ENCODE data around the gene TMPRSS9. TPM values are rescaled to one million over a fixed set of nuclear protein-coding genes. Genes with fewer than 3 reads are reported as not detected.

TMPRSS9 gene
- total and polyA plus RNA-seq, 2 of the 13 experiments (the other 11 are each of a cell fraction or from before 2014, with no cell fraction given) = 2.5 to 5.2 TPM

DNA sequence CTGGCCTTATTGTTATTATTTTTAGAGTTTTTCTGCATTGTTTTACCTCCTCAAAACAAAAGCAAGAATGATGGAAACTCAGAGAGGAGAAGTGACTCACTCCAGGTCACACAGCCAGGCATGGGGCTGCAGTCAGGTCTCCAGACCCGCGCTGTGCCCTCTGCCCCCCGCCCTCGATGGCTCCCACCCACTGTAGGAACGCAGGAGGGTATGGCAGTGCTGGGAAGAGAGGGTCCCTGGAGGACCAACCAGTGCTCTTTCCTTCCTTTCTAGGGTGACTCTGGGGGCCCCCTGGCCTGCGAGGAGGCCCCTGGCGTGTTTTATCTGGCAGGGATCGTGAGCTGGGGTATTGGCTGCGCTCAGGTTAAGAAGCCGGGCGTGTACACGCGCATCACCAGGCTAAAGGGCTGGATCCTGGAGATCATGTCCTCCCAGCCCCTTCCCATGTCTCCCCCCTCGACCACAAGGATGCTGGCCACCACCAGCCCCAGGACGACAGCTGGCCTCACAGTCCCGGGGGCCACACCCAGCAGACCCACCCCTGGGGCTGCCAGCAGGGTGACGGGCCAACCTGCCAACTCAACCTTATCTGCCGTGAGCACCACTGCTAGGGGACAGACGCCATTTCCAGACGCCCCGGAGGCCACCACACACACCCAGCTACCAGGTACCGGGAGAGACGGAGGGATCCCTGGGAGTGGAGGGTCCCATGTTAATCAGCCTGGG is 61.7 kb downstream of the TMPRSS9 start:
- Histone ChIP-seq H3K79me2 (ENCODE audit: insufficient read depth, low read length) (peaks cover 18% of the 10 kb centered on the region), H2AFZ (ENCODE audit: low read length) (no peak overlapping the region), H4K20me1 (ENCODE audit: insufficient read depth, low read length) (peaks cover 7% of the 10 kb centered on the region; the same call in 1 of the 2 replicates), H3K4me1 (ENCODE audit: insufficient read depth, low read length) (peaks cover 24% of the 10 kb centered on the region), H3K4me2 (ENCODE audit: low read depth, low read length) (no peak overlapping the region), H3K9me3 (ENCODE audit: low read length) (no peaks in the 10 kb centered on the region), H3K9ac (ENCODE audit: insufficient read depth, low read depth, low read length) (no peak overlapping the region), H3K36me3 (replicated peaks in 1 of 2; ENCODE audit: control insufficient read depth in 1 of 2, insufficient read depth in 2 of 2, low read length in 2 of 2) (peaks cover 5 to 19% of the 10 kb centered on the region in 2 experiments; a peak in 4 of 5 replicates), H3K27ac (ENCODE audit: extremely low read length, insufficient read depth, low read length) (no peak overlapping the region), H3K4me3 (replicated peaks in 1 of 3; ENCODE audit: insufficient read depth in 1 of 3, low read depth in 2 of 3, low read length in 3 of 3) (no peak overlapping the region), H3K27me3 (ENCODE audit: control insufficient read depth in 1 of 2, insufficient read depth in 2 of 2, low read length in 2 of 2) (no peaks in the 10 kb centered on the region)
- no peak for ATAC-seq
- DNase-seq (ENCODE audit: low spot score) = no peak
- CTCF ChIA-PET (ENCODE audit: low intra/inter-chr PET ratio, low total read pairs) = no interaction called here
- 98% methylated on average over 12 of the region's 23 CpGs for whole genome bisulfite sequencing (ENCODE audit: low lambda C conversion rate)
- no TSS peak for BruUV-seq (replicated peaks)
- POLR2A ChIA-PET = interaction anchor here (1.5 to 1.6 kb wide), 3 partner anchors 26 to 55 kb away, joined by 5 to 6 read pairs (median 6); partner anchors contain the start of gene LMNB2
- intact Hi-C loops (cut with micrococcal nuclease; ENCODE audit: unreplicated experiment) = no loop called here
- no peak for FAIRE-seq
- in situ Hi-C loops (cut with HindIII; ENCODE audit: extremely low pct_ligation_motif_present, low pct_unique_long_range_greater_than_20kb) = no loop called here
- TF ChIP-seq, protein P1, sequence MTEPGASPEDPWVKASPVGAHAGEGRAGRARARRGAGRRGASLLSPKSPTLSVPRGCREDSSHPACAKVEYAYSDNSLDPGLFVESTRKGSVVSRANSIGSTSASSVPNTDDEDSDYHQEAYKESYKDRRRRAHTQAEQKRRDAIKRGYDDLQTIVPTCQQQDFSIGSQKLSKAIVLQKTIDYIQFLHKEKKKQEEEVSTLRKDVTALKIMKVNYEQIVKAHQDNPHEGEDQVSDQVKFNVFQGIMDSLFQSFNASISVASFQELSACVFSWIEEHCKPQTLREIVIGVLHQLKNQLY (CRISPR knock-in tag; IDR thresholded peaks at IDR 0.05) = no peak
- TF ChIP-seq PHF20 (CRISPR knock-in tag; IDR thresholded peaks at IDR 0.05) (no peak), ZNF605 (CRISPR knock-in tag; IDR thresholded peaks at IDR 0.05) (no peak), POLR2A (IDR thresholded peaks at IDR 0.05; ENCODE audit: insufficient read depth in 1 of 2, low read depth in 2 of 2, low read length in 2 of 2) (0 out of 4 replicates have a peak, but pooled peaks of 1 of the 2 experiments have one; percentile 18), POLR2AphosphoS2 (IDR thresholded peaks at IDR 0.05; ENCODE audit: low read depth, low read length) (peak; percentile 83; the same call in 1 of the 2 replicates), RAD51 (IDR thresholded peaks at IDR 0.05; ENCODE audit: borderline replicate concordance) (no peak), AGO2 (optimal IDR thresholded peaks at IDR 0.05; ENCODE audit: low read depth, low read length) (peak; percentile 98), SIN3A (IDR thresholded peaks at IDR 0.05; ENCODE audit: borderline replicate concordance, low read depth, low read length) (no peak)
- TF ChIP-seq, protein P2, sequence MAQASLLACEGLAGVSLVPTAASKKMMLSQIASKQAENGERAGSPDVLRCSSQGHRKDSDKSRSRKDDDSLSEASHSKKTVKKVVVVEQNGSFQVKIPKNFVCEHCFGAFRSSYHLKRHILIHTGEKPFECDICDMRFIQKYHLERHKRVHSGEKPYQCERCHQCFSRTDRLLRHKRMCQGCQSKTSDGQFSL (CRISPR knock-in tag; IDR thresholded peaks at IDR 0.05) = no peak
- TF ChIP-seq, protein P3, sequence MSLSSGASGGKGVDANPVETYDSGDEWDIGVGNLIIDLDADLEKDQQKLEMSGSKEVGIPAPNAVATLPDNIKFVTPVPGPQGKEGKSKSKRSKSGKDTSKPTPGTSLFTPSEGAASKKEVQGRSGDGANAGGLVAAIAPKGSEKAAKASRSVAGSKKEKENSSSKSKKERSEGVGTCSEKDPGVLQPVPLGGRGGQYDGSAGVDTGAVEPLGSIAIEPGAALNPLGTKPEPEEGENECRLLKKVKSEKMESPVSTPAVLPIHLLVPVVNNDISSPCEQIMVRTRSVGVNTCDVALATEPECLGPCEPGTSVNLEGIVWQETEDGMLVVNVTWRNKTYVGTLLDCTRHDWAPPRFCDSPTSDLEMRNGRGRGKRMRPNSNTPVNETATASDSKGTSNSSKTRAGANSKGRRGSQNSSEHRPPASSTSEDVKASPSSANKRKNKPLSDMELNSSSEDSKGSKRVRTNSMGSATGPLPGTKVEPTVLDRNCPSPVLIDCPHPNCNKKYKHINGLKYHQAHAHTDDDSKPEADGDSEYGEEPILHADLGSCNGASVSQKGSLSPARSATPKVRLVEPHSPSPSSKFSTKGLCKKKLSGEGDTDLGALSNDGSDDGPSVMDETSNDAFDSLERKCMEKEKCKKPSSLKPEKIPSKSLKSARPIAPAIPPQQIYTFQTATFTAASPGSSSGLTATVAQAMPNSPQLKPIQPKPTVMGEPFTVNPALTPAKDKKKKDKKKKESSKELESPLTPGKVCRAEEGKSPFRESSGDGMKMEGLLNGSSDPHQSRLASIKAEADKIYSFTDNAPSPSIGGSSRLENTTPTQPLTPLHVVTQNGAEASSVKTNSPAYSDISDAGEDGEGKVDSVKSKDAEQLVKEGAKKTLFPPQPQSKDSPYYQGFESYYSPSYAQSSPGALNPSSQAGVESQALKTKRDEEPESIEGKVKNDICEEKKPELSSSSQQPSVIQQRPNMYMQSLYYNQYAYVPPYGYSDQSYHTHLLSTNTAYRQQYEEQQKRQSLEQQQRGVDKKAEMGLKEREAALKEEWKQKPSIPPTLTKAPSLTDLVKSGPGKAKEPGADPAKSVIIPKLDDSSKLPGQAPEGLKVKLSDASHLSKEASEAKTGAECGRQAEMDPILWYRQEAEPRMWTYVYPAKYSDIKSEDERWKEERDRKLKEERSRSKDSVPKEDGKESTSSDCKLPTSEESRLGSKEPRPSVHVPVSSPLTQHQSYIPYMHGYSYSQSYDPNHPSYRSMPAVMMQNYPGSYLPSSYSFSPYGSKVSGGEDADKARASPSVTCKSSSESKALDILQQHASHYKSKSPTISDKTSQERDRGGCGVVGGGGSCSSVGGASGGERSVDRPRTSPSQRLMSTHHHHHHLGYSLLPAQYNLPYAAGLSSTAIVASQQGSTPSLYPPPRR (CRISPR knock-in tag; IDR thresholded peaks at IDR 0.05; ENCODE audit: borderline replicate concordance) = no peak
- TF ChIP-seq, protein P4, sequence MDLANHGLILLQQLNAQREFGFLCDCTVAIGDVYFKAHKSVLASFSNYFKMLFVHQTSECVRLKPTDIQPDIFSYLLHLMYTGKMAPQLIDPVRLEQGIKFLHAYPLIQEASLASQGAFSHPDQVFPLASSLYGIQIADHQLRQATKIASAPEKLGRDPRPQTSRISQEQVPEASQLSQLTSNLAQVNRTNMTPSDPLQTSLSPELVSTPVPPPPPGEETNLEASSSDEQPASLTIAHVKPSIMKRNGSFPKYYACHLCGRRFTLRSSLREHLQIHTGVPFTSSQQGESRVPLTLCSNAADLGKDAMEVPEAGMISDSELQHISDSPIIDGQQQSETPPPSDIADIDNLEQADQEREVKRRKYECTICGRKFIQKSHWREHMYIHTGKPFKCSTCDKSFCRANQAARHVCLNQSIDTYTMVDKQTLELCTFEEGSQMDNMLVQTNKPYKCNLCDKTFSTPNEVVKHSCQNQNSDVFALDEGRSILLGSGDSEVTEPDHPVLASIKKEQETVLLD (CRISPR knock-in tag; IDR thresholded peaks at IDR 0.05; ENCODE audit: low read depth) = no peak
- TF ChIP-seq, protein P5, sequence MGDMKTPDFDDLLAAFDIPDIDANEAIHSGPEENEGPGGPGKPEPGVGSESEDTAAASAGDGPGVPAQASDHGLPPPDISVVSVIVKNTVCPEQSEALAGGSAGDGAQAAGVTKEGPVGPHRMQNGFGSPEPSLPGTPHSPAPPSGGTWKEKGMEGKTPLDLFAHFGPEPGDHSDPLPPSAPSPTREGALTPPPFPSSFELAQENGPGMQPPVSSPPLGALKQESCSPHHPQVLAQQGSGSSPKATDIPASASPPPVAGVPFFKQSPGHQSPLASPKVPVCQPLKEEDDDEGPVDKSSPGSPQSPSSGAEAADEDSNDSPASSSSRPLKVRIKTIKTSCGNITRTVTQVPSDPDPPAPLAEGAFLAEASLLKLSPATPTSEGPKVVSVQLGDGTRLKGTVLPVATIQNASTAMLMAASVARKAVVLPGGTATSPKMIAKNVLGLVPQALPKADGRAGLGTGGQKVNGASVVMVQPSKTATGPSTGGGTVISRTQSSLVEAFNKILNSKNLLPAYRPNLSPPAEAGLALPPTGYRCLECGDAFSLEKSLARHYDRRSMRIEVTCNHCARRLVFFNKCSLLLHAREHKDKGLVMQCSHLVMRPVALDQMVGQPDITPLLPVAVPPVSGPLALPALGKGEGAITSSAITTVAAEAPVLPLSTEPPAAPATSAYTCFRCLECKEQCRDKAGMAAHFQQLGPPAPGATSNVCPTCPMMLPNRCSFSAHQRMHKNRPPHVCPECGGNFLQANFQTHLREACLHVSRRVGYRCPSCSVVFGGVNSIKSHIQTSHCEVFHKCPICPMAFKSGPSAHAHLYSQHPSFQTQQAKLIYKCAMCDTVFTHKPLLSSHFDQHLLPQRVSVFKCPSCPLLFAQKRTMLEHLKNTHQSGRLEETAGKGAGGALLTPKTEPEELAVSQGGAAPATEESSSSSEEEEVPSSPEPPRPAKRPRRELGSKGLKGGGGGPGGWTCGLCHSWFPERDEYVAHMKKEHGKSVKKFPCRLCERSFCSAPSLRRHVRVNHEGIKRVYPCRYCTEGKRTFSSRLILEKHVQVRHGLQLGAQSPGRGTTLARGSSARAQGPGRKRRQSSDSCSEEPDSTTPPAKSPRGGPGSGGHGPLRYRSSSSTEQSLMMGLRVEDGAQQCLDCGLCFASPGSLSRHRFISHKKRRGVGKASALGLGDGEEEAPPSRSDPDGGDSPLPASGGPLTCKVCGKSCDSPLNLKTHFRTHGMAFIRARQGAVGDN (CRISPR knock-in tag; IDR thresholded peaks at IDR 0.05) = 0 out of 2 replicates have a peak, but pooled peaks have one; percentile 14
